GM23338 (cell line): Measurements from ENCODE around the gene SPECC1. TPM values are rescaled to one million over a fixed set of nuclear protein-coding genes. Genes with fewer than 3 reads are reported as not detected.

Experiments used
- ATAC-seq: fragments of 200-7000 bp; cut with Tn5 transposase; 3 replicates; pipeline ENCODE4 v1.9.1; 2020
- DNase-seq: peaks from one replicate; pipeline ENCODE4 v3.0.0-alpha.2; 2015; ENCODE audit warnings: low spot score
- H2AFZ ChIP-seq: fragments of 200-600 bp; sonication (generic); 2 replicates; pipeline ENCODE4 v1.8.0; 2016; ENCODE audit warnings: antibody characterized with exemption, mild to moderate bottlenecking, moderate library complexity
- H3F3A ChIP-seq: fragments of 200-600 bp; sonication (generic); replicated peaks from 2 replicates; pipeline ENCODE4 v1.8.0; 2017; ENCODE audit warnings: antibody characterized with exemption, mixed run types, low read depth
- H3K27ac ChIP-seq: fragments of 200-600 bp; sonication (generic); 2 replicates; pipeline ENCODE4 v1.6.1; 2016; ENCODE audit warnings: low read depth
- H3K27me3 ChIP-seq: fragments of 200-600 bp; sonication (generic); 2 replicates; pipeline ENCODE4 v1.8.0; 2016; ENCODE audit warnings: mild to moderate bottlenecking, mixed run types, moderate library complexity; ENCODE audit not compliant: insufficient read depth
- H3K36me3 ChIP-seq: fragments of 200-600 bp; sonication (generic); 2 replicates; pipeline ENCODE4 v1.8.0; 2016; ENCODE audit warnings: mild to moderate bottlenecking; ENCODE audit not compliant: insufficient read depth
- H3K4me1 ChIP-seq: fragments of 200-600 bp; sonication (generic); 2 replicates; pipeline ENCODE4 v1.8.0; 2016; ENCODE audit warnings: mild to moderate bottlenecking, moderate library complexity; ENCODE audit not compliant: insufficient read depth
- H3K4me2 ChIP-seq: fragments of 200-600 bp; sonication (generic); 2 replicates; pipeline ENCODE4 v1.7.1; 2017; ENCODE audit warnings: mixed run types
- H3K4me3 ChIP-seq: fragments of 200-600 bp; sonication (generic); 2 replicates; pipeline ENCODE4 v1.6.1; 2016; ENCODE audit warnings: mixed run types
- H3K79me2 ChIP-seq: fragments of 200-600 bp; sonication (generic); replicated peaks from 2 replicates; pipeline ENCODE4 v1.8.0; 2017; ENCODE audit warnings: mild to moderate bottlenecking; ENCODE audit not compliant: insufficient read depth
- H3K9me2 ChIP-seq: fragments of 200-600 bp; sonication (generic); 2 replicates; pipeline ENCODE4 v1.8.0; 2017; ENCODE audit not compliant: insufficient read depth
- H4K20me1 ChIP-seq: fragments of 200-600 bp; sonication (generic); replicated peaks from 2 replicates; pipeline ENCODE4 v1.8.0; 2017; ENCODE audit warnings: mild to moderate bottlenecking; ENCODE audit not compliant: insufficient read depth
- H3K27ac Mint-ChIP-seq: 2 replicates; pipeline ENCODE4 v1.8.0; 2020; ENCODE audit warnings: inconsistent platforms, mild to moderate bottlenecking, moderate library complexity, mixed read lengths
- H3K27me3 Mint-ChIP-seq: 3 replicates; pipeline ENCODE4 v1.8.0; 2022; ENCODE audit warnings: low read depth, mild to moderate bottlenecking, moderate library complexity, mixed read lengths, inconsistent platforms; ENCODE audit not compliant: insufficient read depth, poor library complexity
- H3K36me3 Mint-ChIP-seq: 3 replicates; pipeline ENCODE4 v1.8.0; 2021; ENCODE audit warnings: low read depth, mild to moderate bottlenecking, inconsistent platforms, moderate library complexity, mixed read lengths
- H3K4me1 Mint-ChIP-seq: 3 replicates; pipeline ENCODE4 v1.8.0; 2020; ENCODE audit warnings: mild to moderate bottlenecking, inconsistent platforms, mixed read lengths
- H3K4me3 Mint-ChIP-seq: 3 replicates; pipeline ENCODE4 v1.8.0; 2021; ENCODE audit warnings: moderate library complexity, mild to moderate bottlenecking, inconsistent platforms, mixed read lengths
- H3K9me3 Mint-ChIP-seq: 3 replicates; pipeline ENCODE4 v1.8.0; 2020; ENCODE audit warnings: moderate library complexity, mild to moderate bottlenecking, inconsistent platforms, mixed read lengths
- CREB1 ChIP-seq: fragments of 250-450 bp; sonication (Bioruptor Pico); IDR thresholded peaks from 2 replicates; pipeline ENCODE4 v1.5.0; 2020; ENCODE audit warnings: low read depth, mild to moderate bottlenecking, moderate library complexity
- CTCF ChIP-seq, 2 experiments: fragments of 200-600 bp in 1 of 2; sonication (generic) in 1 of 2; conservative IDR thresholded peaks; 2 replicates each; pipeline versions ENCODE4 v1.5.1 to v1.6.1; 2016 to 2017; ENCODE audit warnings: antibody characterized with exemption in 2 of 2, low read depth in 2 of 2, mild to moderate bottlenecking in 2 of 2, moderate library complexity in 1 of 2
- ETS1 ChIP-seq: IDR thresholded peaks from 2 replicates; pipeline ENCODE4 v1.6.1; 2016; ENCODE audit warnings: antibody characterized with exemption
- EZH2 ChIP-seq: fragments of 200-600 bp; sonication (generic); IDR thresholded peaks from one replicate; pipeline ENCODE4 v1.8.0; 2017; ENCODE audit warnings: antibody characterized with exemption, mild to moderate bottlenecking, low read depth; ENCODE audit not compliant: unreplicated experiment
- EZH2phosphoT487 ChIP-seq: fragments of 200-600 bp; sonication (generic); IDR thresholded peaks from one replicate; pipeline ENCODE4 v1.8.1; 2018; ENCODE audit warnings: antibody characterized with exemption; ENCODE audit not compliant: unreplicated experiment
- JUNB ChIP-seq: IDR thresholded peaks from one replicate; pipeline ENCODE4 v1.6.1; 2016; ENCODE audit warnings: antibody characterized with exemption; ENCODE audit not compliant: unreplicated experiment
- NANOG ChIP-seq: IDR thresholded peaks from 2 replicates; pipeline ENCODE4 v1.6.1; 2016; ENCODE audit warnings: antibody characterized with exemption, borderline replicate concordance
- POLR2AphosphoS5 ChIP-seq: IDR thresholded peaks from 2 replicates; pipeline ENCODE4 v1.6.1; 2016; ENCODE audit warnings: antibody characterized with exemption, low read depth
- REST ChIP-seq: IDR thresholded peaks from one replicate; pipeline ENCODE4 v1.6.1; 2018; ENCODE audit warnings: antibody characterized with exemption; ENCODE audit not compliant: unreplicated experiment
- STAT1 ChIP-seq: IDR thresholded peaks from one replicate; pipeline ENCODE4 v1.6.1; 2016; ENCODE audit warnings: antibody characterized with exemption; ENCODE audit not compliant: unreplicated experiment
- ZNF114 ChIP-seq: fragments of 250-450 bp; sonication (Bioruptor Pico); IDR thresholded peaks from 2 replicates; pipeline ENCODE4 v1.5.0; 2020; ENCODE audit warnings: mild to moderate bottlenecking, moderate library complexity
- ZNF331 ChIP-seq: fragments of 250-450 bp; sonication (Bioruptor Pico); IDR thresholded peaks from 2 replicates; pipeline ENCODE4 v1.5.0; 2020; ENCODE audit warnings: low read depth, mild to moderate bottlenecking, moderate library complexity
- ZNF462 ChIP-seq: fragments of 250-450 bp; sonication (Bioruptor Pico); IDR thresholded peaks from 2 replicates; pipeline ENCODE4 v1.5.0; 2020; ENCODE audit warnings: mild to moderate bottlenecking, moderate library complexity
- polyA plus RNA-seq: library from polyadenylated mRNA; unstranded; fragments of >200 nt; fragmentation: Nextera tagmentation; extraction: Ambion mirVana; gene quantifications from 2 replicates; pipeline ENCODE4 v1.2.1, GENCODE V29; 2016
- total RNA-seq: library from RNA; depleted of rRNA; stranded (reverse); fragments of >200 nt; shearing (Covaris generic); gene quantifications from 2 replicates; pipeline ENCODE4 v1.2.3, GENCODE V29; 2014

The SPECC1 gene
- total and polyA plus RNA-seq, 2 experiments from 2014 or later: 42.6 to 101 TPM

DNA sequence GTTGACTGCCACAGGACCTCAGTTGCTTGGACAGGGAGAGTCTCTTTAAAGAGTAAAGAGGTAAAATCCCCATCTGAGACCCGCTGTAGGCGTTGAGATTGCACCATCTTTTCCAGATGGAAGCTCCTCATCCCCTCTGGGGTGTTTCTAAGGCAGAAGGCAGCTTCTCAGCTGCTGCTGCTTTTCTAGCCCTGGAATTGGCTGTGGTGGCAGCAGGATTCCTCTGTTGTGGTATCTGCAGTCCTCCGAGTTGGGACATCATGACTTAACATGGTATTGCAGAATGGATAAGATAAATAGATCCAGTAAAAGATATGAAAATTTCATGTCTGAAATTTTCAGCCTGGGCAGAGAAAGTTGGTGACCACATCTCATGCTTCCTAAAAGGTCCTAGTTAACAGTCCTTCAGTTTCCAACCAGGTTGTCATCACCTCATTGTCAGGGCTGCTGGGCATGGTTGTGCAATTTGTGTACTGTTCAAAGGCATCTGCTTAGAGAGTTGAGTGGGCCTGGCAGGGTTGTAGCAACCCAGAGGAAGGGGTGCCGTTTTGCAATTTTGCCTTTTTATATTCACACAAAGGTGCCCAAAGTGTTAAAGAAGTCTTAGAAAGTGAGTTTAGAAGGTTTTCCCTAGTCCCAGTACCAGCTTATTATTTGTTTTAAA, 150.4 kb downstream of the SPECC1 start:
- Histone ChIP-seq H3K4me3 (no peak overlapping the region), H2AFZ (no peak overlapping the region), H3K27ac (no peak overlapping the region), H3K4me1 (peaks cover 45% of the 10 kb centered on the region), H3K79me2 (peaks cover 79% of the 10 kb centered on the region), H3K4me2 (no peak overlapping the region), H3F3A (peaks cover 7% of the 10 kb centered on the region), H3K27me3 (peaks cover 4% of the 10 kb centered on the region; the same call in 1 of the 2 replicates), H3K36me3 (no peaks in the 10 kb centered on the region), H3K9me2 (no peaks in the 10 kb centered on the region), H4K20me1 (peaks cover 55% of the 10 kb centered on the region)
- DNase-seq: no peak
- no peak overlapping the region for H3K4me3 Mint-ChIP-seq
- H3K4me1 Mint-ChIP-seq: peaks cover 28% of the 10 kb centered on the region
- no peak for TF ChIP-seq ZNF331 (CRISPR knock-in tag)
- TF ChIP-seq STAT1: no peak
- no peak for TF ChIP-seq CTCF (conservative IDR thresholded peaks at IDR 0.05; ENCODE audit: low read depth in 2 of 2)
- TF ChIP-seq CREB1: no peak
- TF ChIP-seq EZH2phosphoT487: no peak
- TF ChIP-seq ZNF462 (CRISPR knock-in tag): no peak
- no peak for TF ChIP-seq REST
- TF ChIP-seq POLR2AphosphoS5: no peak
- TF ChIP-seq EZH2: no peak
- no peak for TF ChIP-seq ZNF114 (CRISPR knock-in tag)
- no peak for TF ChIP-seq ETS1
- TF ChIP-seq NANOG: no peak
- no peak for TF ChIP-seq JUNB
- H3K9me3 Mint-ChIP-seq: no peaks in the 10 kb centered on the region; the same call in 2 of the 3 replicates
- peaks cover 5% of the 10 kb centered on the region for H3K27me3 Mint-ChIP-seq
- H3K36me3 Mint-ChIP-seq: peaks cover 26% of the 10 kb centered on the region
- ATAC-seq: no peak
- no peak overlapping the region for H3K27ac Mint-ChIP-seq
